HTR-8/SVneo (cell line): Measurements from ENCODE around the gene ALAS1.

Experiments used
- DNase-seq: peaks from one replicate; pipeline ENCODE4 v3.0.0; 2011; ENCODE audit warnings: low spot score, mixed read lengths; ENCODE audit not compliant: insufficient read length
- FAIRE-seq: peaks from 2 replicates; lab custom pipeline; 2011; peaks lifted over from hg19 to GRCh38; lab: Jason Lieb, UNC

The ALAS1 gene

GRCh38 chr3:52196977-52197376 is 983 bp upstream of the ALAS1 start:
- FAIRE-seq, result peak; percentile 87
- no peak for DNase-seq

- FAIRE-seq, result no peak
- DNase-seq, result no peak
Observed at GRCh38 chr3:52197499-52197841, 490 bp upstream of the ALAS1 start.

DNA sequence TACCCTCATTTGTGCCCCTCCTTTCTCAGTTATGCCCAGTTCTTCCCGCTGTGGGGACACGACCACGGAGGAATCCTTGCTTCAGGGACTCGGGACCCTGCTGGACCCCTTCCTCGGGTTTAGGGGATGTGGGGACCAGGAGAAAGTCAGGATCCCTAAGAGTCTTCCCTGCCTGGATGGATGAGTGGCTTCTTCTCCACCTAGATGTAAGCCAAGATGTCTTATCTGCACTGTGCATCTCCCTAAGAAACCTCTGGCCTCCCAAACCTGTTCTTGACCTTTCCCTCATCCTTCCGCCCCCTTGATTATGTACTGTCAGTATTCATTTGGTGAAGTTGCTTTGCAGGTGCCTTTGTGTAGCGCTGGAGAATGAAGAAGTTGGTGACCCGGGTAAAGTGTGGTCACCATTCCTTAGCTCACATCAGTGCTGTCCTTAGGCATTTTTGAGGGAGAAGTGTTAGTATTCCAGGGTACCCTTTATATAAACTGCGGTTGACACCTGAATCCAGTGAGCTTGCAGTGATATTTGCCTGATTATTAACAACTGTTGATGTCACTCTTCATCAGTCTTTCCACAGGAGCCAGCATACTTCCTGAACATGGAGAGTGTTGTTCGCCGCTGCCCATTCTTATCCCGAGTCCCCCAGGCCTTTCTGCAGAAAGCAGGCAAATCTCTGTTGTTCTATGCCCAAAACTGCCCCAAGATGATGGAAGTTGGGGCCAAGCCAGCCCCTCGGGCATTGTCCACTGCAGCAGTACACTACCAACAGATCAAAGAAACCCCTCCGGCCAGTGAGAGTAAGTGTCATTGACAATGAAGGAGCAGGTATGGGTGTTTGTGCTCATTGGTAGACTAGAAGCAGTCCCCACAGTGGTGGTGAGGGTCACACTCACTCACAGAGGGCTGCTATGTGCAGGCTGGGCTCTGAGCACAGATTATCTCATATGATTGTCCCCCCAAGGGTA is 966 bp downstream of the ALAS1 start:
- FAIRE-seq (peak; percentile 59), DNase-seq (no peak)

DNA sequence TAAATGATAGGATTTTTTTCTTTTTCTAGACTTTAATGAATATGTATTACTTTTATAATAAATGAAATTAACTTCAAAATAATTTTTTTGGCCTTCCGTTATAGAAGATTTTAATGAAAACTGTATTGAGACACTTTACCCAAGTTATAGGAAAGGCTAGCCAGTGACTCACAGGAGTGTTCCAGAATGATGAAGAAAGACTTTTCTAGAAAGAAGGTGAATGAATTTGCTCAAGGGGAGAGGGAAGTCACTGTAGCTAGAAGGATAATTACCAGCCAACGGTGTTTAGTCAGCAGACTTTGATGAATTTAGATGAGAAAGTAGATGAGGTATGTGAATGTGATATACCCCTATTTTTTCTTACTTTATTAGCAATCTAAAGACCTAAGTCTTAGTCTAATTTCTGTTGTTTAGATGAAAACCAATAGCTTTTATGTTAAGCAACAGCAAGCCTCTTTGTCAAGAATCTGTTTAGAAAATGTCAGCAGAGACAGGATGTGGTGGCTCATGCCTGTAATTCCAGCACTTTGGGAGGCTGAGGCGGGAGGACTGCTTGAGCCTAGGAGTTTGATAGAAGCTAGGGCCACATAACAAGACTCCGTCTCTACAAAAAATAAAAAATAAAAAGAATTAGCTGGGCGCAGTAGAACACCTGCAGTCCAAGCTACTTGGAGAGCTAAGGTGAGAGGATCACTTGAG is 3.2 kb downstream of the ALAS1 start:
- DNase-seq, result no peak
- no peak for FAIRE-seq

DNA sequence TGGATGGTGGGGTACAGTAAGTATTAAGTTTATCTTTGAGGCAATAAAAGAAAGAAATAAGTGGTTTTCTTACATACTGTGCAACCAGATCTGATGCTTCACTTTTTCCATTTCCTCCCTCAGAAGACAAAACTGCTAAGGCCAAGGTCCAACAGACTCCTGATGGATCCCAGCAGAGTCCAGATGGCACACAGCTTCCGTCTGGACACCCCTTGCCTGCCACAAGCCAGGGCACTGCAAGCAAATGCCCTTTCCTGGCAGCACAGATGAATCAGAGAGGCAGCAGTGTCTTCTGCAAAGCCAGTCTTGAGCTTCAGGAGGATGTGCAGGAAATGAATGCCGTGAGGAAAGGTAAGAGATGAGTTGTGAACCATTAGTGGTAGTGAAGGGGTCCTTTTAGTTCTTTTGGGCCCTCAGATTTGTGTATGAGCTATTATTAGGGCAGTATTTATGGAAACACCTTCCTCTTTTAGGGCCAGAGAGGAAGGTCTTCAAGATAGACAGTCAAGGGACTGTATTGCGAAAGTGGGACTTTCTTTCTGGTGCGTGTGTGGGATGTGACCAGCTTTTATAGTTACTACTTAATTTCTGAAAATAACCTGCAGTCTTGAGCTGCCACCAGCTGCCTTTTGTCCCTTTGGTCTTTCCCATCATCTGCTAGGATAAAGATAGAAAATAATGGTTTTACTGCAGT is 4.6 kb downstream of the ALAS1 start:
- no peak for DNase-seq
- FAIRE-seq, result no peak

- FAIRE-seq (no peak), DNase-seq (no peak)
Observed at GRCh38 chr3:52203701-52204100, 5.7 kb downstream of the ALAS1 start.

- DNase-seq, result no peak
- FAIRE-seq, result no peak
Observed at GRCh38 chr3:52204337-52205073, 6.5 kb downstream of the ALAS1 start.

GRCh38 chr3:52205727-52206372 is 7.9 kb downstream of the ALAS1 start:
- FAIRE-seq, result no peak

DNA sequence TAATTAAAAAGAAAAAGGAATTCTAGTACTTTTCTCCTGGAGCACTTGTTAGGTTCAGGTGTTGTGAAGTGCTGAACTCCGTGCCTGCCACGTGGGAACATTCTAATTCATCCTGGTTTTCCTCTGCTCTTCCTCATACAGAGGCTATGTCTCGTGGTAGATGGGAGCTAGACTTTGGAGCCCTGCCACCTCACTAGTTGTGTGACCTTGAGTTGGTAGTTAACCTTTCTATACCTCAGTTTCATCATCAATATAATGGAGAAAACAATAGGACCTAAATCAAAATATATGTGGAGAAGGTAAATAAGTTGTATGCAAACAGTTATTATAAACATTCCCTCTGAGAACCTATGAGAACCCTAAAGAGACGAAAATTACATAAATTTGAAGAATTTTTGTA is 10.6 kb downstream of the ALAS1 start:
- FAIRE-seq, result no peak

More at GRCh38 chr3:52205727-52206372, 7.9 kb downstream of the ALAS1 start:
- no peak for DNase-seq

DNA sequence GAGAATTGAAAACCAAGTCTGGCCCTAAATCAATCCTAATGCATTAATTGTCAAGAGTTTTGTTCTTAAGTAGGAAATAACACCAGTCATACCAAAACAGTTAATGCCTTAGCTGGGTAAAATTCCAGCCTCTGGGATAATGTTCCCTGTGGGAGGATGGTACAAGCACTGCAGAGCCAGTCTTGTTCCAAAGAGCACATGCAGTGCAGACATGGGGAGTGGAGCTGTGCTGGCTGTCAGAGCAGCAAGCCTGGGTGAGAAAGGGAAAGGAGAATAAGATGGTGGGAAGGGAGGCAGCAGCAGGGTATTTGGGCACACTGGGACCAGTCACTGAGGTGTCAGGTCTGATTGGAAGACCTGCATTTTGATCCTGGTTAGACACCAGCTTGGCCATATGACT is 12.1 kb downstream of the ALAS1 start:
- DNase-seq, result no peak

More for the DNA sequence above, 10.6 kb downstream of the ALAS1 start:
- no peak for DNase-seq

GRCh38 chr3:52210550-52211046 is 12.6 kb downstream of the ALAS1 start:
- peak; percentile 38 for FAIRE-seq
- no peak for DNase-seq

More for the DNA sequence above, 12.1 kb downstream of the ALAS1 start:
- FAIRE-seq, result no peak

DNA sequence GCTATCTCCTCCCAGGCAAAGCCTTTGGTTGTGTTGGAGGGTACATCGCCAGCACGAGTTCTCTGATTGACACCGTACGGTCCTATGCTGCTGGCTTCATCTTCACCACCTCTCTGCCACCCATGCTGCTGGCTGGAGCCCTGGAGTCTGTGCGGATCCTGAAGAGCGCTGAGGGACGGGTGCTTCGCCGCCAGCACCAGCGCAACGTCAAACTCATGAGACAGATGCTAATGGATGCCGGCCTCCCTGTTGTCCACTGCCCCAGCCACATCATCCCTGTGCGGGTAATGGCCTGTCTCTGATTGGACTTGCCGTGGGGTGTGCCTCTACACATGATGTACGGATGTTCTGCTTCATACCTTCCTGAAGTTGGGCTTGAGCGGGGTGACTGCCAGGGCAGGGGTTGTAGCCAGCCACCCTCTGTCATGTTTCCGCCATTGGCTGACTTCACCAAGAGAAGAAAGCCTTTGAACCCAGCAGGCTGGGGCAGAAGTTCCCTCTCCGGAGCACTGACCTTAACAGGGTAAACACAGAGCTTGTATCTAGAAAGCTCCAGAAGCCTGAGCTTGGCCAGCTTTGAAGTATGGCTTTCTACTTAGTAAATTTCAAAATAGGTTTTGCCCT is 13.4 kb downstream of the ALAS1 start:
- FAIRE-seq, result no peak
- DNase-seq, result no peak

GRCh38 chr3:52213005-52213404 is 15.0 kb downstream of the ALAS1 start:
- FAIRE-seq (no peak), DNase-seq (no peak)

DNA sequence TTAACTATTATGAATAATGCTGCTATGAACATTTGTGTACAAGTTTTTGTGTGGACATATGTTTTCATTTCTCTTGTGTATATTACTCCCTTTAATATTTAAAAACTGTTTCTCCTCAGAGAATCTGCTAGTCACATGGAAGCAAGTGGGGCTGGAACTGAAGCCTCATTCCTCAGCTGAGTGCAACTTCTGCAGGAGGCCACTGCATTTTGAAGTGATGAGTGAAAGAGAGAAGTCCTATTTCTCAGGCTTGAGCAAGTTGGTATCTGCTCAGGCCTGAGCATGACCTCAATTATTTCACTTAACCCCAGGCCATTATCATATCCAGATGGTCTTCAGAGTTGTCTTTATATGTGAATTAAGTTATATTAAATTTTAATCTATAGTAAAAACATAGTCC is 15.9 kb downstream of the ALAS1 start:
- FAIRE-seq, result no peak
- no peak for DNase-seq

- no peak for DNase-seq
- no peak for FAIRE-seq
Observed at GRCh38 chr3:52215351-52215750, 17.4 kb downstream of the ALAS1 start.

DNA sequence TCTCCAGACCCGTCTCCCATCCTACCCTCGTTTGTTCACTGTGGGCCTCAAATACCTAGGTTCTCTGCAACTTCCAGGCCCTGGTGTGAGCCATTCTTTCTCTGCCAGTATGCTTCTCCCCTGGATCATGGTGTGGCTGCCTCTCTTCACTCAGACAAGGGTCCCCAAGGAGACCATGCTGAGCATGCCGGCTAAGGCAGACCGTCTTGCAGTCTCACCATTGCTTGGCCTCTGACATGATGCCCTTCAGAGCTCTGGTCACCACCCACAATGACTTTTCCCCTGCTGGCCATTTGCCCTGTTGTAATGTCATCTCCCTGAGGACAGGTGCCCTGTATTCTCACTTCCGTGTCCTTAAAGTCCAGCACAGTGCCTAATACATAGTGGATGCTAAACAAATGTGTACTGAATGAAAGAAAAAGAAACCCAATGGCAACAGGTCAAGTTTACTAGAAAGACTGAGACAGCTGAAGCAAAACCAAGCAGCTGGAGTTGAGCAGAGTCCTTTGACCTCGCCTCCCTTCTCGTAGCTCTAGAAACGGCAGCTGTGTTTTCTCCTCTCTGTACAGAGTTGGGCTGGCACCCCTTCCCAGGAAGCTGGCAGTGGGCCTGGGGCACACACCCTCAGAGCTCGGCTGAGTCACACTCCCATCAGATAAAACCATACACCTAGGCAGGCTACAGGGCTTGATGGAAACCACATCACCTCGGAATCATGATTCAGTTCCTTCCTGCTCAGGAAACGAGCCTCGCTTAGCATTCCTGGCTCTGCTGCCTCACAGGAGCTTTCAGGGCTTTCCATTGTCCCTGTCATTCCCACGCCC is 18.8 kb downstream of the ALAS1 start:
- peak; percentile 54 for FAIRE-seq

DNA sequence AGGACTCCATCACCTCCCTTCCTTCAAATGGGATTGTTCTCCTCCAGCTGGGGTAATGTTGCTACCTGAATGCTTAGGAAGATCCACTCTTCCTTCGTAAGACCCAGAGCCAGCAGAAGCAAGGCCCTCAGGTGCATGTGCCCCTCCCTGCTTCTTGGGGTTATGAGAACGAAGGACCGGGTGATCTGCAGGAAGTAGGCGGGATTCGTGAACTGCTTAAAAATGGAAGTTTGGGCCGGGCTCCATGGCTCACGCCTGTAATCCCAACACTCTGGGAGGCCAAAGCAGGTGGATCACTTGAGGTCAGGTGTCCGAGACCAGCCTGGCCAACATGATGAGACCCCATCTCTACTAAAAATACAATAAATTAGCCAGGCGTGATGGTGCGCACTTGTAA is 19.4 kb downstream of the ALAS1 start:
- no peak for FAIRE-seq
- DNase-seq, result no peak

More for the DNA sequence above, 18.8 kb downstream of the ALAS1 start:
- DNase-seq, result peak; percentile 77

DNA sequence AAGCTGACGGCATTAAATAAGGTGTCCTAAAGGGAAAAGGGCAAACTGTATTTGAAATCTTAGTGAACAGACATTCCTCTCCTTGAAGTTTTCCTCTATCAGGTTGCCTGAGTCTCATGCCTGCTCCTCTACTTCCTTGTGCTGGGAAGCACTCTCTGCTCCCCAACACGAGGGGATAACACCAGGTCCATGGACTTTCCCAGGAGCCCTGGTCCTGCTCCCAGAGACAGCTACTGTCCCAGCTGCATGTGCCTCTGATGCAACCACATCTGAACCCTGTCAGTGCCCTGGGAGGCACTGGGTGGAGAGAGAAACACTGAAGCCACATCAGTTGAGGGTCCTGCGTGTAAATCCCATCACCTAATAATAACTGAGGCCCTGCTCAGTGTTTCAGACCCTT is 20.1 kb downstream of the ALAS1 start:
- DNase-seq (no peak), FAIRE-seq (no peak)
